HEK293T (cell line): Measurements from ENCODE around the gene EDC4.

ENCODE experiments used
- CTCF ChIA-PET: fragments of 350-600 bp; formaldehyde crosslinking; extraction: SDS; loops from one replicate; lab custom pipeline; 2021; ENCODE audit warnings: antibody characterized with exemption, inconsistent platforms; lab: Yijun Ruan, JAX
- POLR2A ChIA-PET: fragments of 350-600 bp; formaldehyde crosslinking; extraction: SDS; loops from one replicate; lab custom pipeline; 2020; ENCODE audit warnings: antibody characterized with exemption, inconsistent platforms; lab: Yijun Ruan, JAX
- DNase-seq: peaks from one replicate; pipeline ENCODE4 v3.0.0; 2012; ENCODE audit warnings: mixed read lengths; ENCODE audit errors: extremely low spot score
- ARNT ChIP-seq: fragments of 450-650 bp; IDR thresholded peaks from 2 replicates; pipeline ENCODE4 v1.6.1; 2017; ENCODE audit warnings: mild to moderate bottlenecking
- BHLHE40 ChIP-seq: fragments of 450-650 bp; IDR thresholded peaks from 2 replicates; pipeline ENCODE4 v1.6.1; 2016; ENCODE audit warnings: mild to moderate bottlenecking, moderate library complexity, borderline replicate concordance
- CTBP1 ChIP-seq: fragments of 450-650 bp; IDR thresholded peaks from 2 replicates; pipeline ENCODE4 v1.6.1; 2016; ENCODE audit warnings: borderline replicate concordance
- ELF4 ChIP-seq: fragments of 450-650 bp; IDR thresholded peaks from 2 replicates; pipeline ENCODE4 v1.6.1; 2017; ENCODE audit warnings: antibody characterized with exemption
- FOXA1 ChIP-seq: fragments of 450-650 bp; IDR thresholded peaks from 2 replicates; pipeline ENCODE4 v1.6.1; 2016; ENCODE audit warnings: mild to moderate bottlenecking
- FOXK2 ChIP-seq: fragments of 450-650 bp; IDR thresholded peaks from 2 replicates; pipeline ENCODE4 v1.6.1; 2016; ENCODE audit warnings: mild to moderate bottlenecking
- FOXM1 ChIP-seq: fragments of 450-650 bp; IDR thresholded peaks from 2 replicates; pipeline ENCODE4 v1.6.1; 2017; ENCODE audit warnings: mild to moderate bottlenecking, borderline replicate concordance
- HDGF ChIP-seq: fragments of 450-650 bp; IDR thresholded peaks from 2 replicates; pipeline ENCODE4 v1.6.1; 2017; ENCODE audit warnings: antibody characterized with exemption, borderline replicate concordance
- L3MBTL2 ChIP-seq: fragments of 450-650 bp; conservative IDR thresholded peaks from 2 replicates; pipeline ENCODE4 v1.6.1; 2016; ENCODE audit warnings: mild to moderate bottlenecking
- LEF1 ChIP-seq: fragments of 450-650 bp; IDR thresholded peaks from 2 replicates; pipeline ENCODE4 v1.6.1; 2017; ENCODE audit warnings: mild to moderate bottlenecking, borderline replicate concordance
- NFRKB ChIP-seq: fragments of 450-650 bp; IDR thresholded peaks from 2 replicates; pipeline ENCODE4 v1.6.1; 2016; ENCODE audit warnings: mild to moderate bottlenecking, moderate library complexity
- SP1 ChIP-seq: fragments of 450-650 bp; IDR thresholded peaks from 2 replicates; pipeline ENCODE4 v1.6.1; 2017
- SUZ12 ChIP-seq: fragments of 450-650 bp; IDR thresholded peaks from 2 replicates; pipeline ENCODE4 v1.6.1; 2016; ENCODE audit warnings: mild to moderate bottlenecking
- TARDBP ChIP-seq: fragments of 450-650 bp; IDR thresholded peaks from 2 replicates; pipeline ENCODE4 v1.6.1; 2016
- ZNF384 ChIP-seq: fragments of 450-650 bp; IDR thresholded peaks from 2 replicates; pipeline ENCODE4 v1.6.1; 2016
- TF ChIP-seq, protein P1 (sequence below): fragments of 450-650 bp; IDR thresholded peaks from 2 replicates; pipeline ENCODE4 v1.6.1; 2016

The EDC4 gene

DNA sequence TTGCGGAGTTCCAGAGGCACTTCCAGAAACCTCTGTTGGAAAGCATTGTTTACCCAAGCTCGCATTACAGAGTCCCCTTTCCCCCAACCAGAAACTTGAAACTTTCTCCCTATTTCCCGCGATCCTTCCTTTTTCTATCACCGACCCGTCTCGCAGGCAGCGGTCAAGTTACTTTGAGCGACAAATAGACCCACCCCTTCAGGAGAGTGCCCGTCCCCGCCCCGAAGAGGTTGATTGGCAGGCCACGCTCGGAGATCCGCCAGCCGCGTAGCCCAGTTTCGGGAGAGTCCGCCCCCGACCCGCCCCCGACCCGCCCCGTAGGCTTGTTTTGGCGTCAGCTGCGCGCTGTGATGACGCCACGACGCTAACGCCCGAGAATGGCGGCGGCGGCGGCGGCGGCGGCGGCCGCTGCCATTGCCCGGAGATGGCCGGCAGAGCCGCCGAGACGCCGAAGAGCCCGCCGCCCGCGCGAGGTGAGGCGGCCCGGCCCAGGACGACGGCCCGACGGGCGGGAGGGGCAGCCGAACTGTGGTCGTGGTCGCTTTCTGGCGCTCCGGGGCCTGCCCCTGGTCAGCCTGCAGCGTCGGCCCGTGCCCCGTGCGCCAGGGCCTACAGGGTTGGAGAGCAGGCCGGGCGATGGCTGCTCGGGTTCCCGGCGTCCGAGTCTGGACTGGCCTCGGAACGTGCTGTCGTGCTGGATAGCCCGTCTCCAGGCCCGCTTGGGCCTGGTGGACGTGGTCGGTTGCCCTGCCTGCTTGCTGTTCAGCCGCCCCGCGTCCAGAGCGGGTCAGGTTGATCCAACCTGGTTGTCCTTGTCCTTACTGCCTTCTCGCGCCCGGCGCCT lies 20.3 kb downstream of the EDC4 start, which contains the start of gene PSKH1:
Gene PSKH1, plus strand, starts transcription at position 356 of the 844 bp plus-strand sequence. CDS start 15,496 bp downstream, outside the sequence.
- DNase-seq: peak; percentile 99
- POLR2A ChIA-PET: interaction anchor here (0.8 to 1.6 kb wide), 9 partner anchors 9 to 360 kb away, joined by 3 to 6 read pairs (median 4); no protein-coding TSS in a partner anchor

DNA sequence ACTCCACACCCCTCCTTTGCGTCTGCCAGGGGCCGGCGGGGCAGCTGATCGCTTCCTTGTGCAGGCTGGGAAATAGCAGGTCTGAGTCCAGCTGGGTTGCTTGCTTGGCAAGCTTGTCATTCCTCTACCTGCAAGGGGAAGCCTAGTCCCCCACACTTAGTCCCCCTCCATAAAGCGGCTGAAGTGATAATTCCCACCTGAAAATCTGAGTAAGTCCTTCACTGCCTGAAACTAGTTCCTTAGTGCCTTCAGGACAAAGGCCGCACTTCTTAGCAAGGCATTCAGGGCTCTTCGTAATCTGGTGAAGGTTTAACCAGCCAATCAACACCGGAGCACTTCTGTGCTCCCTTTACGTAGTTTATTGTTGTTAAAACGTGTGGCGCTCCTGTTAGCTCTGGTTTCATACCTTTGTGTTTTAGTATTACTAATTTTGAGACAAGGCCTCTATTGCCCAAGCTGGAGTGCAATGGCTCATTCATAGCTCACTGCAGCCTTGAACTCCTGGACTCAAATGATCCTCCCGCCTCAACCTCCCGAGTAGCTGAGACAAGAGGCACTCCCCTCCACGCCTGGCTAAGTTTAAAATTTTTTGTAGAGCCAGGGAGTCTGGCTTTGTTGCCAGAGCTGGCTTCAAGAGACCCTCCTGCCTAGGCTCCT lies 21.0 kb downstream of the EDC4 start:
- CTCF ChIA-PET: no interaction called here
- POLR2A ChIA-PET: interaction anchor here (0.9 to 1.4 kb wide), 4 partner anchors 12 to 48 kb away, joined by 3 to 5 read pairs (median 4); partner anchors contain the start of gene NUTF2

More for the DNA sequence above, 20.3 kb downstream of the EDC4 start, which contains the start of gene PSKH1:
- TF ChIP-seq, protein P1, sequence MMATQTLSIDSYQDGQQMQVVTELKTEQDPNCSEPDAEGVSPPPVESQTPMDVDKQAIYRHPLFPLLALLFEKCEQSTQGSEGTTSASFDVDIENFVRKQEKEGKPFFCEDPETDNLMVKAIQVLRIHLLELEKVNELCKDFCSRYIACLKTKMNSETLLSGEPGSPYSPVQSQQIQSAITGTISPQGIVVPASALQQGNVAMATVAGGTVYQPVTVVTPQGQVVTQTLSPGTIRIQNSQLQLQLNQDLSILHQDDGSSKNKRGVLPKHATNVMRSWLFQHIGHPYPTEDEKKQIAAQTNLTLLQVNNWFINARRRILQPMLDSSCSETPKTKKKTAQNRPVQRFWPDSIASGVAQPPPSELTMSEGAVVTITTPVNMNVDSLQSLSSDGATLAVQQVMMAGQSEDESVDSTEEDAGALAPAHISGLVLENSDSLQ: peak; percentile 99
- TF ChIP-seq FOXM1 (no peak), HDGF (no peak), L3MBTL2 (no peak)
- CTCF ChIA-PET: no interaction called here

DNA sequence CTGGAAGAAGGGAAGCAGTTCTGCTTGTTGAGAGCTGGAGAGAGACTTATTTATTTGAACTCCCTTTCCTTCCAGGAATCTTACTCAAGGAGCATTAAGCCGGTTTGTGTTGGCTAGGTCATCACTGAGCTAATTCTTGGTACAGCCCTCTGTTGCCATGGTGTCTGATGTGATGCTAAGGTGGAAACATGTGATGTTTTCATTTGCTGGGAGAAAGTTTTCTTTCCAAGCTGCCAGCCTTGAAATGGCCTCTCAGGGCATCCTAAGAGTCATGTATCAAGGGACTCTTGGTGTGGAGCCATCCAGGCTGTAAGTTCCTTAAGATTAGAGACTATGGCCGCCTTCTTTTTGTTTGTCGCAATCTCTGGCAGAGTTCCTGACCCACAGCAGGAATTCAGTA lies 24.4 kb downstream of the EDC4 start:
- DNase-seq: no peak
- CTCF ChIA-PET: interaction anchor here (1.2 kb wide), 1 partner anchor 14 kb away, joined by 5 read pairs; no protein-coding TSS in a partner anchor
- no peak for TF ChIP-seq SP1
- no peak for TF ChIP-seq CTBP1
- TF ChIP-seq NFRKB: no peak
- TF ChIP-seq ZNF384: no peak
- TF ChIP-seq FOXA1: no peak
- no peak for TF ChIP-seq TARDBP
- TF ChIP-seq SUZ12: no peak
- TF ChIP-seq ARNT: no peak
- TF ChIP-seq FOXM1: no peak
- no peak for TF ChIP-seq FOXK2
- TF ChIP-seq, protein P1: no peak
- TF ChIP-seq HDGF: no peak
- no peak for TF ChIP-seq LEF1
- no peak for TF ChIP-seq ELF4
- no peak for TF ChIP-seq BHLHE40
- POLR2A ChIA-PET: interaction anchor here (0.8 to 1.0 kb wide), 2 partner anchors 11 to 13 kb away, joined by 3 to 4 read pairs; partner anchors contain the start of gene NRN1L

More for the DNA sequence above, 21.0 kb downstream of the EDC4 start:
- TF ChIP-seq TARDBP: no peak
- no peak for TF ChIP-seq FOXM1
- TF ChIP-seq SP1: no peak
- TF ChIP-seq BHLHE40: no peak
- no peak for TF ChIP-seq ARNT
- no peak for TF ChIP-seq CTBP1
- no peak for TF ChIP-seq LEF1
- TF ChIP-seq, protein P1: no peak
- no peak for TF ChIP-seq NFRKB
- DNase-seq: no peak

DNA sequence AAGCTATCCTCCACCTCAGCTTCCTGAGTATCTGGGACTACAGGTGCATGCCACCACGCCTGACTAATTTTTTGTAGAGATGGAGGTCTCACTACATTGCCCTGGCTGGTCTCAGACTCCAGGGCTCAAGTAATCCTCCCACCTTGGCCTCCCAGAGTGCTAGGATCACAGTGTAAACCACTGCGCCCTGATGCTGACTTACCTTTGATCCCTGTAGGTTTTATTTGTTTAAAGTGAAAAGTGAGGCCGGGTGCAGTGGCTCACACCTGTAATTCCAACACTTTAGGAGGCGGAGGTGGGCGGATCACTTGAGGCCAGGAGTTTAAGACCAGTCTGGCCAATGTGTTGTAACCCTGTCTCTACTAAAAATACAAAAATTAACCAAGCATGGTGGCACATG lies 28.9 kb downstream of the EDC4 start:
- no peak for DNase-seq

DNA sequence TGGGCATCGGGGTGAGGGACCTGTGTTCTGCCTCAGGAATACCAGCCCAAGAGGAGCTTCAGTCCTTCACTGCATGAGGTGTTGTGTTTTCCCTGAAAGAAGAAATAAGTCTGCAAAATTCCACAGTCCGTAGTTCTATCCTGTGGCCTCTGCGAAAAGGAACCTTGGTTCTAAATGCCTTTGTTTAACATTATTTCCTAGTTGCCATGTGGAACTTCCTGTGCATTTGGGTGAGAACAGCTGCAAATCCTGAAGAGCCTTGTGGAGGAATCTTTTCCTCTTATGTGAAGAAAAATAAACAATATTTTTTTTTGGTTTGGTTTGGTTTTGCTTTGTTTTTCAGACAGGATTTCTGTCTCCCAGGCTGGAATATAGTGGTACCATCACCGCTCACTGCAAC lies 30.0 kb downstream of the EDC4 start:
- TF ChIP-seq TARDBP (no peak), FOXM1 (no peak), BHLHE40 (no peak), LEF1 (no peak), ZNF384 (no peak), HDGF (no peak), FOXK2 (no peak), ARNT (no peak), L3MBTL2 (no peak), NFRKB (no peak)
- TF ChIP-seq, protein P1: no peak
- DNase-seq: no peak
- CTCF ChIA-PET: no interaction called here
- POLR2A ChIA-PET: no interaction called here

More for the DNA sequence above, 28.9 kb downstream of the EDC4 start:
- ChIA-PET CTCF (no interaction called here), POLR2A (no interaction called here)
- no peak for TF ChIP-seq ARNT
